Measurements from ENCODE around the gene PADI3.

- no peak for TF ChIP-seq NANOG (IDR thresholded peaks at IDR 0.05; ENCODE audit: insufficient read depth, low read depth, low read length, poor library complexity, severe bottlenecking)
- TF ChIP-seq RFX5 (IDR thresholded peaks at IDR 0.05; ENCODE audit: borderline replicate concordance, low read depth, low read length) = no peak
- no peak for TF ChIP-seq CTCF (IDR thresholded peaks at IDR 0.05; ENCODE audit: control extremely low read depth in 1 of 3, insufficient read depth in 1 of 3, low read depth in 1 of 3, low read length in 3 of 3)
- TF ChIP-seq POLR2A (IDR thresholded peaks at IDR 0.05; ENCODE audit: control extremely low read depth in 1 of 2, low read depth in 2 of 2, low read length in 2 of 2) = no peak
- TF ChIP-seq CEBPB (IDR thresholded peaks at IDR 0.05; ENCODE audit: low read depth, low read length) = no peak
- no peak for TF ChIP-seq SP4 (IDR thresholded peaks at IDR 0.05; ENCODE audit: low read length)
Observed at GRCh38 chr1:17222557-17222956, 26.3 kb upstream of the PADI3 start.

Measured in H1 (cell line).